Measurements from ENCODE around the gene NOTCH1.

Gene NOTCH1

DNA sequence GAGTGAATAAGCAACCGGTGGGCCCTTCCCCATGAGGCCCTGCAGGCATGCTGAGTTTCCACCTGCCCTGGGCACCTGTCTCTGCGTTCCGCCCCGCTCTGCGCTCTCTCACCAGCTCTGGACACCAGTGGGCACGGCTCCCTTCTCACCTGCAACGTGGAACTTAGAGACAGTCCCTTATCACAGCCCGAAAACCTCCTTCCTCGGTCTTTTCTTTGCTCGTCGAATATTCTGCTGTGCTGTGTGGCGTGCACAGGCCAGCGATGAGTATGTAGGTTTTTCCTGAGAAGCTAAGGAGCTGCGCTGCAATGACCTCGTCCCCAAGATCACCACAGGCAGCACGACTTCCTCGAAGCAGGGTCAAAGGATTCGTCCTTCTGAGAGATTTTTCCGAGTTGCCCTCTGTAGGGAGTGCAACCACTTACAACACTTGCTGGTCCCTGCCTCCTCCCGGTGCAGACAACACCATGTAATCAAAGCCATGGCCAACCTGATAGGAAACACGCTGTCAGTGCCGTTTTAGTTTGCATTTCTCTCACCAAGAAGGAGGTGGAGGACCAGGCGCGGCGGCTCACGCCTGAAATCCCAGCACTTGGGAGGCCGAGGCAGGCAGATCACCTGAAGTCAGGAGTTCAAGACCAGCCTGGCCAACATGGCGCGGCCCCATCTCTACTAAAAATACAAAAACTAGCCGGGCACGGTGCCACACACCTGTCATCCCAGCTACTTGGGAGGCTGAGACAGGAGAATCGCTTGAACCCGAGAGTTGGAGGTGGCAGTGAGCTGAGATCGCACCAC, 27.2 kb upstream of the NOTCH1 start:
- in situ Hi-C loops (cut with MboI; ENCODE audit: low pct_unique_long_range_greater_than_20kb, low sequenced_read_pairs, unreplicated experiment), result no loop called here
- DNase-seq (ENCODE audit: low spot score), result no peak
- TF ChIP-seq, protein P1, sequence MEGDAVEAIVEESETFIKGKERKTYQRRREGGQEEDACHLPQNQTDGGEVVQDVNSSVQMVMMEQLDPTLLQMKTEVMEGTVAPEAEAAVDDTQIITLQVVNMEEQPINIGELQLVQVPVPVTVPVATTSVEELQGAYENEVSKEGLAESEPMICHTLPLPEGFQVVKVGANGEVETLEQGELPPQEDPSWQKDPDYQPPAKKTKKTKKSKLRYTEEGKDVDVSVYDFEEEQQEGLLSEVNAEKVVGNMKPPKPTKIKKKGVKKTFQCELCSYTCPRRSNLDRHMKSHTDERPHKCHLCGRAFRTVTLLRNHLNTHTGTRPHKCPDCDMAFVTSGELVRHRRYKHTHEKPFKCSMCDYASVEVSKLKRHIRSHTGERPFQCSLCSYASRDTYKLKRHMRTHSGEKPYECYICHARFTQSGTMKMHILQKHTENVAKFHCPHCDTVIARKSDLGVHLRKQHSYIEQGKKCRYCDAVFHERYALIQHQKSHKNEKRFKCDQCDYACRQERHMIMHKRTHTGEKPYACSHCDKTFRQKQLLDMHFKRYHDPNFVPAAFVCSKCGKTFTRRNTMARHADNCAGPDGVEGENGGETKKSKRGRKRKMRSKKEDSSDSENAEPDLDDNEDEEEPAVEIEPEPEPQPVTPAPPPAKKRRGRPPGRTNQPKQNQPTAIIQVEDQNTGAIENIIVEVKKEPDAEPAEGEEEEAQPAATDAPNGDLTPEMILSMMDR (IDR thresholded peaks at IDR 0.05; ENCODE audit: extremely low read depth, insufficient read depth, missing control alignments), result no peak

DNA sequence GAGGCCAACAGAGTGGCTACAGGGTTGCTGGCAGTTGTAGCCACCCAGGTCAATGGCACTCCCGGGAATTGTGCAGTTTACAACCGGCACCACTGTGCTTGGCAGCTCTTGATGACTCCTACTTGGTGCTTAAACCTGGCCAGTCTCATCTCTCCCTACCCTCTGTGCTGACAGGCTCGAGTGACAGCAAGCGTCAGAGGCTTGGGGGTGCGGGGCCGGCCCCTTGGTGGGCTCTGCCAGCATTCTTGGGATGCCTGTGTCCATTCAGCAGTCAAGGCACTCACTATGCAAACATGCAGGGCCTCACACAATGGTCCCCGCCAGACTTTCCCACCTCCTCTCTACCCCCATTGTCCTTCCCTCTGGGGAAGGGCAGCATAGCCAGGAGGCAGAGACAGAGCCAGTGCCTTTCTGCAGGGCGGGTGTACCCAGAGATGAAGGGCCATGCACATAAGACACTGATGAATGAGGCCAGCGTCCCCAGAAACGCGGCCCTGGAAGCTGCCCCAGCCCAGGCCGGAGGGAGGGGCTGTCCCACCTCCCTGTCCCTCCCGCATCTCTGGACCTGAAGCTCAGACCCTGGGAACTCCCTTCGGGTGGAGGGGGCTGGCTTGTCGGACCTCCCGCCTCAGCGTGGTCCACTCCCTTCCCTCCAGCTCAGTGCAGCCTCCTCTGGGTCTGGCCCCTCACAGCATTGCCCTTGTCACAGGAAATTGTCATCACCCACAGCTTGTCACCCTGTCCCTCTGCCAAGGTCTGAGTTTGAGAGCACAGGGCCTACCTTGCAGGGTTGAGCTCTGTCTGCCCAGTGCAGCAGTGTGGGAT, 26.4 kb upstream of the NOTCH1 start:
- TF ChIP-seq, protein P1 (IDR thresholded peaks at IDR 0.05; ENCODE audit: extremely low read depth, insufficient read depth, missing control alignments), result no peak
- DNase-seq (ENCODE audit: low spot score), result no peak
- in situ Hi-C loops (cut with MboI; ENCODE audit: low pct_unique_long_range_greater_than_20kb, low sequenced_read_pairs, unreplicated experiment), result no loop called here

- in situ Hi-C loops (cut with MboI; ENCODE audit: low pct_unique_long_range_greater_than_20kb, low sequenced_read_pairs, unreplicated experiment), result no loop called here
- TF ChIP-seq, protein P1 (IDR thresholded peaks at IDR 0.05; ENCODE audit: extremely low read depth, insufficient read depth, missing control alignments), result no peak
- no peak for DNase-seq (ENCODE audit: low spot score)
These were observed 25.7 kb upstream of the NOTCH1 start for GRCh38 chr9:136571531-136571930.

- in situ Hi-C loops (cut with MboI; ENCODE audit: low pct_unique_long_range_greater_than_20kb, low sequenced_read_pairs, unreplicated experiment), result no loop called here
- DNase-seq (ENCODE audit: low spot score), result no peak
- TF ChIP-seq, protein P1 (IDR thresholded peaks at IDR 0.05; ENCODE audit: extremely low read depth, insufficient read depth, missing control alignments), result no peak
These were observed 25.1 kb upstream of the NOTCH1 start for GRCh38 chr9:136570916-136571315.

DNA sequence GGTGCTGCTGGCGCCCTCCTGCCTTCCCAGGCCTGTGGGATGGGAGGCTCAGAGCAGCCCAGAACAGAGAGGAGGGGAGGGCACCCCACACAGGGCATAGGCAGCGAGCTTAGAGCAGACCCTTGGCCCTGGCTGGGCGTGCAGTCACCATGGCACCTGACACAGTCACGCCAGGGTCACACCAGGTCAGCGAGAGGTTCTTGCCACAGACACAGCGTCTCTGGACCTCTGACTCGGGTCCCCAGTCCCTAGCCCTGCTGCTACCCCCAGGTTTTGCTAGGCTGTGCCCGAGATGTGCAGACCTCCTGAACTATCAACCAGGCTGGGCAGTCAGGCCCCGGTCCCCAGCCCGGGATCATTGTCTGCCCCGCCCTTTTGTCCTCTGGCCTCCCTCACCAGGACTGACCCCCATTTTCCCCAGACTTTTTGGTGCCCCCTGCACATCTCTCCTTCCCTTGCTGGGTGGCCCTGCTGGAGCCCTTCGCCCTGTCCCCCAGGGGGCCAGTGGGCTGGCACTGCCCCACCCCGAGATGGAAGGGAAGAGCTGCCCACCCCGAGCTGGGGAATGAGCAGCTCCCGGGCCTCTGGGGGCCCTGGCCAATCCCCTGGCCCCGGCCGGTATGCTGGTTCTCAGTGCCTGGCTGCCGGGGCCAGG, 24.5 kb upstream of the NOTCH1 start:
- no peak for DNase-seq (ENCODE audit: low spot score)
- TF ChIP-seq, protein P1 (IDR thresholded peaks at IDR 0.05; ENCODE audit: extremely low read depth, insufficient read depth, missing control alignments), result no peak
- in situ Hi-C loops (cut with MboI; ENCODE audit: low pct_unique_long_range_greater_than_20kb, low sequenced_read_pairs, unreplicated experiment), result no loop called here

- in situ Hi-C loops (cut with MboI; ENCODE audit: low pct_unique_long_range_greater_than_20kb, low sequenced_read_pairs, unreplicated experiment), result no loop called here
- no peak for DNase-seq (ENCODE audit: low spot score)
- TF ChIP-seq, protein P1 (IDR thresholded peaks at IDR 0.05; ENCODE audit: extremely low read depth, insufficient read depth, missing control alignments), result no peak
These were observed 23.8 kb upstream of the NOTCH1 start for GRCh38 chr9:136569526-136570148.

Measured in GM13977 (cell line).